Measurements from ENCODE around the gene TBC1D14. TPM values are rescaled to one million over a fixed set of nuclear protein-coding genes. Genes with fewer than 3 reads are reported as not detected.

TBC1D14 gene
- total and polyA plus RNA-seq, 9 of the 15 experiments (the other 6 are each of a cell fraction or from before 2014, with no cell fraction given), result 2.1 to 59.6 (median 44.8) TPM

GRCh38 chr4:6913350-6913905, 3.8 kb downstream of the TBC1D14 start:
- in situ Hi-C loops (cut with MboI), result no loop called here
- H3K9ac ChIP-seq (ENCODE audit: insufficient read depth in 1 of 2, low read depth in 2 of 2, low read length in 2 of 2), result peak overlapping the region in 1 of 2 experiments; percentile 56; a peak in 1 of 4 replicates
- FAIRE-seq (no peak), ATAC-seq (no peak), DNase-seq (ENCODE audit: extremely low read depth in 1 of 4, low spot score in 3 of 4) (no peak)
- ChIA-PET POLR2A (interaction anchor here (0.7 to 3.9 kb wide), 10 partner anchors 10 to 240 kb away, joined by 3 to 17 read pairs (median 3); partner anchors contain the start of gene KIAA0232), CTCF (ENCODE audit: low intra/inter-chr PET ratio) (no interaction called here)
- WGBS (ENCODE audit: insufficient coverage, low coverage, missing lambda C conversion rate), result 86% methylated on average over 6 of the region's 6 CpGs
- H3K9me1 ChIP-seq (ENCODE audit: control insufficient read depth, insufficient read depth, low read length), result no peaks in the 10 kb centered on the region
- H3K79me2 ChIP-seq (ENCODE audit: control insufficient read depth, insufficient read depth, low read length), result peaks cover 89% of the 10 kb centered on the region
- H3K9me3 ChIP-seq (replicated peaks; ENCODE audit: control insufficient read depth, insufficient read depth, low read depth, low read length), result no peaks in the 10 kb centered on the region
- H3K4me1 ChIP-seq (replicated peaks in 1 of 2; ENCODE audit: control insufficient read depth in 2 of 2, insufficient read depth in 2 of 2, low read length in 2 of 2), result peaks cover 72 to 83% of the 10 kb centered on the region in 2 experiments
- H2AFZ ChIP-seq (ENCODE audit: low read depth, low read length), result no peak overlapping the region
- H3K4me3 ChIP-seq, result no peak overlapping the region
- H3K27ac ChIP-seq (ENCODE audit: extremely low read depth, low read depth, low read length), result peak overlapping the region; percentile 97; the same call in 1 of the 3 replicates
- BruUV-seq (replicated peaks), result no TSS peak
- intact Hi-C loops (cut with micrococcal nuclease), result no loop called here
- H4K20me1 ChIP-seq (replicated peaks; ENCODE audit: control insufficient read depth, insufficient read depth, low read length), result no peaks in the 10 kb centered on the region
- 0 out of 2 replicates have a peak overlapping the region, but pooled peaks have one; percentile 22 for H3K4me2 ChIP-seq (ENCODE audit: insufficient read depth, low read length)
- H3K27me3 ChIP-seq (ENCODE audit: control insufficient read depth in 2 of 2, insufficient read depth in 2 of 2, low read length in 2 of 2), result no peaks in the 10 kb centered on the region; a peak in 1 of 5 replicates
- H3K36me3 ChIP-seq (ENCODE audit: control insufficient read depth, insufficient read depth, low read length), result peaks cover 31% of the 10 kb centered on the region; the same call in 2 of the 3 replicates
- TF ChIP-seq SIX5 (IDR thresholded peaks at IDR 0.05; ENCODE audit: borderline replicate concordance in 1 of 2, insufficient read depth in 1 of 2, low read depth in 1 of 2, low read length in 2 of 2), result no peak
- TF ChIP-seq HNRNPLL (IDR thresholded peaks at IDR 0.05; ENCODE audit: low read depth, low read length, poor library complexity, severe bottlenecking), result no peak
- TF ChIP-seq SMARCA5 (IDR thresholded peaks at IDR 0.05), result 0 out of 2 replicates have a peak, but pooled peaks have one; percentile 39
- no peak for TF ChIP-seq MEIS2 (IDR thresholded peaks at IDR 0.05; ENCODE audit: partially characterized antibody)
- peak; percentile 91 for TF ChIP-seq ZFP36 (IDR thresholded peaks at IDR 0.05; ENCODE audit: low read depth, low read length, partially characterized antibody)
- no peak for TF ChIP-seq MNT (conservative IDR thresholded peaks at IDR 0.05)
- no peak for TF ChIP-seq DIDO1 (tag; IDR thresholded peaks at IDR 0.05; ENCODE audit: low read depth)
- no peak for TF ChIP-seq ARHGAP35 (IDR thresholded peaks at IDR 0.05; ENCODE audit: partially characterized antibody)
- TF ChIP-seq RBM34 (IDR thresholded peaks at IDR 0.05; ENCODE audit: borderline replicate concordance, insufficient read depth, low read length), result no peak
- TF ChIP-seq RBM25 (IDR thresholded peaks at IDR 0.05; ENCODE audit: low read depth, low read length, severe bottlenecking), result peak; percentile 98
- TF ChIP-seq HMGXB4 (CRISPR knock-in tag; IDR thresholded peaks at IDR 0.05), result no peak
- peak; percentile 89 for TF ChIP-seq BCOR (IDR thresholded peaks at IDR 0.05)
- TF ChIP-seq PHB (CRISPR knock-in tag; IDR thresholded peaks at IDR 0.05), result no peak
- no peak for TF ChIP-seq ZNF584 (CRISPR knock-in tag; IDR thresholded peaks at IDR 0.05; ENCODE audit: low read depth)
- TF ChIP-seq VEZF1 (CRISPR knock-in tag; IDR thresholded peaks at IDR 0.05), result no peak
- TF ChIP-seq NFYB (IDR thresholded peaks at IDR 0.05; ENCODE audit: extremely low read depth, insufficient read length), result no peak
- no peak for TF ChIP-seq ZNF324 (CRISPR knock-in tag; IDR thresholded peaks at IDR 0.05)
- no peak for TF ChIP-seq MBD2 (IDR thresholded peaks at IDR 0.05; ENCODE audit: borderline replicate concordance, low read depth)
- no peak for TF ChIP-seq HDGF (IDR thresholded peaks at IDR 0.05)

Data from K562 (cell line).